Tibial nerve (tissue), 4 donors: ENCODE measurements around the gene CHD6. TPM values are rescaled to one million over a fixed set of nuclear protein-coding genes. Genes with fewer than 3 reads are reported as not detected.

Source experiments
- DNase-seq, 2 donors: peaks; one replicate each; pipeline ENCODE4 v3.0.0-alpha.2; 2019; ENCODE audit warnings: low spot score in 2 of 2
- H3K27ac ChIP-seq, 4 donors: fragments of 200-600 bp; sonication (generic) in 3 of 4; one replicate each; pipeline ENCODE4 v1.5.1; 2017 to 2019; ENCODE audit warnings: mild to moderate bottlenecking in 1 of 4
- H3K27me3 ChIP-seq, 2 donors: fragments of 200-600 bp; sonication (generic) in 1 of 2; one replicate each; pipeline versions ENCODE4 v1.5.1 to v1.6.0; 2017 to 2019
- H3K36me3 ChIP-seq, 3 donors: fragments of 200-600 bp; sonication (generic); one replicate each; pipeline ENCODE4 v1.5.1; 2018 to 2019
- H3K4me1 ChIP-seq, 4 donors: fragments of 200-600 bp; sonication (generic) in 3 of 4; one replicate each; pipeline ENCODE4 v1.5.1; 2017 to 2019
- H3K4me3 ChIP-seq, 4 donors: fragments of 200-600 bp; sonication (generic) in 3 of 4; one replicate each; pipeline ENCODE4 v1.5.1; 2017 to 2019; ENCODE audit warnings: mild to moderate bottlenecking in 1 of 4, moderate library complexity in 1 of 4
- H3K9me3 ChIP-seq, 4 donors: fragments of 200-600 bp; sonication (generic) in 3 of 4; one replicate each; pipeline ENCODE4 v1.5.1; 2017 to 2019
- CTCF ChIP-seq, 5 experiments: fragments of 200-600 bp in 3 of 5; fragments of 450-650 bp in 2 of 5; sonication (generic) in 3 of 5; IDR thresholded peaks; one replicate each; pipeline ENCODE4 v1.5.1; 2016 to 2019; ENCODE audit warnings: antibody characterized with exemption in 5 of 5, mild to moderate bottlenecking in 3 of 5, moderate library complexity in 2 of 5
- EP300 ChIP-seq, 2 donors: sonication (generic); formaldehyde crosslinking; IDR thresholded peaks; one replicate each; pipeline ENCODE4 v1.6.1; 2017; ENCODE audit warnings: antibody characterized with exemption in 2 of 2, mild to moderate bottlenecking in 1 of 2
- POLR2A ChIP-seq, 2 donors: fragments of 450-650 bp; IDR thresholded peaks; one replicate each; pipeline ENCODE4 v1.6.1; 2017; ENCODE audit warnings: antibody characterized with exemption in 2 of 2, mild to moderate bottlenecking in 2 of 2, moderate library complexity in 2 of 2
- WGBS, 2 donors: methylation state at CpG; one replicate each; pipeline ENCODE4 v1.1.5; 2018; 5-methylcytosine and 5-hydroxymethylcytosine counted together
- total RNA-seq, 4 donors: library from RNA; depleted of rRNA; stranded (reverse); fragments of >200 nt; gene quantifications; one replicate each; pipeline ENCODE4 v1.1.0, GENCODE V29; 2016

Gene CHD6
- total RNA-seq, 4 donors from 2014 or later = 52.0 to 58.2 (median 54.9) TPM

GRCh38 chr20:41547221-41547620 is 71.0 kb downstream of the CHD6 start:
- H3K36me3 ChIP-seq = peaks cover 0 to 12% (median 0%) of the 10 kb centered on the region in 3 donors
- peaks cover 0 to 4% (median 0%) of the 10 kb centered on the region in 4 donors for H3K4me1 ChIP-seq
- H3K27me3 ChIP-seq = no peaks in the 10 kb centered on the region
- DNase-seq = no peak
- H3K9me3 ChIP-seq = no peaks in the 10 kb centered on the region
- TF ChIP-seq EP300 (IDR thresholded peaks at IDR 0.05) = no peak
- TF ChIP-seq POLR2A (IDR thresholded peaks at IDR 0.05) = no peak
- TF ChIP-seq CTCF (IDR thresholded peaks at IDR 0.05) = no peak
- no peak overlapping the region for H3K27ac ChIP-seq
- H3K4me3 ChIP-seq = no peak overlapping the region
- WGBS, 2 donors = 78% methylated on average over 8 of the region's 8 CpGs

GRCh38 chr20:41546535-41546934 is 71.6 kb downstream of the CHD6 start:
- WGBS, 2 donors = 90% methylated on average over 4 of the region's 4 CpGs
- no peaks in the 10 kb centered on the region for H3K27me3 ChIP-seq
- H3K9me3 ChIP-seq = no peaks in the 10 kb centered on the region
- no peak overlapping the region for H3K27ac ChIP-seq
- no peak overlapping the region for H3K4me3 ChIP-seq
- H3K36me3 ChIP-seq = peaks cover 0 to 12% (median 0%) of the 10 kb centered on the region in 3 donors
- no peak for DNase-seq
- peaks cover 0 to 2% (median 0%) of the 10 kb centered on the region in 4 donors for H3K4me1 ChIP-seq
- no peak for TF ChIP-seq CTCF (IDR thresholded peaks at IDR 0.05)
- TF ChIP-seq POLR2A (IDR thresholded peaks at IDR 0.05) = no peak
- no peak for TF ChIP-seq EP300 (IDR thresholded peaks at IDR 0.05)

- WGBS, 2 donors = 93 to 98% methylated on average over 1 of the region's 1 CpG
Measured at GRCh38 chr20:41544472-41544871, 73.7 kb downstream of the CHD6 start.

GRCh38 chr20:41540918-41541317 is 77.3 kb downstream of the CHD6 start:
- Histone ChIP-seq H3K9me3 (peaks cover 0 to 11% (median 0%) of the 10 kb centered on the region in 4 donors), H3K36me3 (peaks cover 0 to 19% (median 0%) of the 10 kb centered on the region in 3 donors), H3K4me3 (no peak overlapping the region), H3K27ac (no peak overlapping the region), H3K4me1 (peaks cover 0 to 15% (median 3%) of the 10 kb centered on the region in 4 donors), H3K27me3 (no peaks in the 10 kb centered on the region)
- WGBS, 2 donors = 32 to 36% methylated on average over 4 of the region's 4 CpGs
- TF ChIP-seq POLR2A (IDR thresholded peaks at IDR 0.05) = no peak
- no peak for TF ChIP-seq CTCF (IDR thresholded peaks at IDR 0.05)
- no peak for TF ChIP-seq EP300 (IDR thresholded peaks at IDR 0.05)
- no peak for DNase-seq

More at GRCh38 chr20:41544472-41544871, 73.7 kb downstream of the CHD6 start:
- Histone ChIP-seq H3K36me3 (peaks cover 0 to under 1% (median 0%) of the 10 kb centered on the region in 3 donors), H3K27ac (no peak overlapping the region), H3K9me3 (no peaks in the 10 kb centered on the region), H3K4me3 (no peak overlapping the region), H3K4me1 (peaks cover 0 to 15% (median 3%) of the 10 kb centered on the region in 4 donors), H3K27me3 (no peaks in the 10 kb centered on the region)
- no peak for TF ChIP-seq EP300 (IDR thresholded peaks at IDR 0.05)
- no peak for TF ChIP-seq CTCF (IDR thresholded peaks at IDR 0.05)
- no peak for TF ChIP-seq POLR2A (IDR thresholded peaks at IDR 0.05)
- no peak for DNase-seq

- Histone ChIP-seq H3K9me3 (peaks cover 0 to 11% (median 0%) of the 10 kb centered on the region in 4 donors), H3K36me3 (peaks cover 0 to 19% (median 0%) of the 10 kb centered on the region in 3 donors), H3K27me3 (no peaks in the 10 kb centered on the region), H3K4me3 (no peak overlapping the region), H3K27ac (no peak overlapping the region), H3K4me1 (peaks cover 0 to 15% (median 3%) of the 10 kb centered on the region in 4 donors)
- TF ChIP-seq POLR2A (IDR thresholded peaks at IDR 0.05) = no peak
- no peak for TF ChIP-seq CTCF (IDR thresholded peaks at IDR 0.05)
- TF ChIP-seq EP300 (IDR thresholded peaks at IDR 0.05) = no peak
- 72 to 74% methylated on average over 3 of the region's 3 CpGs for WGBS, 2 donors
- no peak for DNase-seq
Measured at GRCh38 chr20:41540459-41540858, 77.7 kb downstream of the CHD6 start.
